ENCODE results near the gene INHA.
A peak's percentile ranks its signal among the peaks of the same experiment; 100 is the strongest.

Gene INHA

GRCh38 chr2:219530048-219530963 is 41.8 kb upstream of the INHA start:
- TF ChIP-seq CTCF (IDR thresholded peaks at IDR 0.05), result peak; percentile 79

- TF ChIP-seq CTCF (IDR thresholded peaks at IDR 0.05), result no peak
These were observed 40.3 kb upstream of the INHA start for GRCh38 chr2:219531639-219532377.

GRCh38 chr2:219532378-219532649 is 39.8 kb upstream of the INHA start:
- TF ChIP-seq CTCF (IDR thresholded peaks at IDR 0.05), result no peak

- TF ChIP-seq CTCF (IDR thresholded peaks at IDR 0.05), result no peak
These were observed 38.0 kb upstream of the INHA start for GRCh38 chr2:219533930-219534661.

- no peak for TF ChIP-seq CTCF (IDR thresholded peaks at IDR 0.05)
These were observed 35.7 kb upstream of the INHA start for GRCh38 chr2:219536425-219536824.

- no peak for TF ChIP-seq CTCF (IDR thresholded peaks at IDR 0.05)
These were observed 35.1 kb upstream of the INHA start for GRCh38 chr2:219536967-219537366.

- TF ChIP-seq CTCF (IDR thresholded peaks at IDR 0.05), result no peak
These were observed 34.2 kb upstream of the INHA start for GRCh38 chr2:219537657-219538488.
